HG03520 (cell line): ENCODE measurements around the gene MAST4.

Source experiments
- ATAC-seq: cut with Tn5 transposase; IDR thresholded peaks from one replicate; pipeline ENCODE4 v1.9.1; 2021; ENCODE audit warnings: mild to moderate bottlenecking, moderate library complexity; ENCODE audit not compliant: unreplicated experiment

The MAST4 gene

DNA sequence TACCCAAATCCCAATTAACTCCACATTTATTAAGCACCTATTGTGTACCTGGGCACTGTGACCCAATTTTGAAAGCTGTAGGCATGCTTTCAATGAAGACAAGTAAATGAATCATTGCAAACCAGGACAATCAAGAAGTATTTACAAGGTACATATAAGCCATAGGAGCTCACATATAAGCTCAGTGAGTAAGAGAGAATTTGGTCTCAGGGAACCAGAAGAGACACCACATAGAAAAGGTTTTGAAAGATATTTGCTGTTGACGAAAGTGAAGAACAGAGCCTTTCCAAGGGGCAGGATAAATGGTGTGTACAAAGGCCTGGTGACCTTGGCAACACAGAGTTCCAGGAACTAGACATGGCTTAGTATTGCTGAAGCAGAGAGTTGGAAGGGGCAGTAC, 412.8 kb downstream of the MAST4 start:
- no peak for ATAC-seq

GRCh38 chr5:67010684-67011409, 414.7 kb downstream of the MAST4 start:
- no peak for ATAC-seq

- ATAC-seq, result no peak
Measured at GRCh38 chr5:67011422-67011821, 415.2 kb downstream of the MAST4 start.

DNA sequence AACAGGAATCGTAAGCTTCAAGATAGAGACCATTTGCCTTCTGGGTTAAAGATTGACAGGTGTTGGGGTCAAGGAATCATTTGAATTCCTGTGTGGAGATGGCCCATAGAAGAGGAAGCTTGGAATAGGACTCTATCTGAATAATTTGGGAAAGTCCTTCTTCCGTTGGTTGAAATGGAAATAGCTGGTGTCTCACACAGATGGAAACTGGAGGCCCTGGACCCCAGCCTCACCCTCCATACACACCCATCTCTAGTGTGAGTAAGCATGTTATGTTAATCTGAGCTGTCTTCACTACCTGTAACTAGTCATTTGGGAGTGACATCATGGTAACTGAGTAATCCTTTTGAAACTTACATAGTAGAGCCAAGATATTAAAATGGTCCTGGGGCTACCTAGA, 416.0 kb downstream of the MAST4 start:
- no peak for ATAC-seq

DNA sequence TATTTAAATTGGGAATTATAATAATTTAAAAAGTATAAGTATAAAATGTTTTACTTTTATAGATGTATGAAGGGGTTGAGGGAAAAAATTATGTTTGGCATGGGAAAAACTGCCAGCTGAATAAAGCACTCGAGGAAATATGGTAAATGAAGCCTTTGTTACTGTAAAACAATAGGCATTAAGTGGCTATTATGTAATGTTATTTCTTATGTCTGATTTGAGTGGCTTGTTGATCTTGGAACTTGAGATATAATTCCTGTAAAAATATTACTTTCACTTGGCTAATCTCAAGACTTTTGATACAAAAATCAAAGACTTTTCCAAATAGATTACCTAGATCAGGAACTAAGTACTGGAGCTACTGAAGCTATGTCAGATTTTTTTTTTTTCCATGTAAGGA, 417.5 kb downstream of the MAST4 start:
- no peak for ATAC-seq

GRCh38 chr5:67014191-67014590, 418.0 kb downstream of the MAST4 start:
- ATAC-seq, result no peak

DNA sequence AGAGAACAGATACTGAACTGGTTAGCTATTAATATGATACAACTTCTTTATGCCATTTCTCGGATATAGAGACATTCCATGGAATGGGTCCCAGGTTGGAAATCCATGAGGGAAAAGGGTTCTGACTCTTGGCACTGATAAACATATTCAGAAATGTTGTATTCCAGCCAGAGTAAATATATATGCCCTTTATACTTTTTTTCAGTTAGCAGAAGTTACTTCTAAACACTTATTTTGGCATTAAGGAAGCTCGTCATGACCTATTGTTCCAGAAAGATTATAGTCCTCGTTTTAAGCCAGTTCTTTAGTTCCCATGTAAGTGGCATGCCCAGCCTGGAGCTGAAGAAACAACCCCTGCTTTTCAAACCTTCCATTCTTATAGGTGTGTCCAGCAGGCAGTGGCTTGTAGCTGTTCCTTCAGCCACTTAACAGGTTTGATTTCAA, 418.8 kb downstream of the MAST4 start:
- no peak for ATAC-seq

- ATAC-seq, result no peak
Measured at GRCh38 chr5:67015541-67016191, 419.5 kb downstream of the MAST4 start.

GRCh38 chr5:67019065-67019845, 423.1 kb downstream of the MAST4 start:
- ATAC-seq, result no peak

- ATAC-seq, result no peak
Measured at GRCh38 chr5:67020096-67020615, 424.0 kb downstream of the MAST4 start.

GRCh38 chr5:67021031-67021430, 424.8 kb downstream of the MAST4 start:
- no peak for ATAC-seq

DNA sequence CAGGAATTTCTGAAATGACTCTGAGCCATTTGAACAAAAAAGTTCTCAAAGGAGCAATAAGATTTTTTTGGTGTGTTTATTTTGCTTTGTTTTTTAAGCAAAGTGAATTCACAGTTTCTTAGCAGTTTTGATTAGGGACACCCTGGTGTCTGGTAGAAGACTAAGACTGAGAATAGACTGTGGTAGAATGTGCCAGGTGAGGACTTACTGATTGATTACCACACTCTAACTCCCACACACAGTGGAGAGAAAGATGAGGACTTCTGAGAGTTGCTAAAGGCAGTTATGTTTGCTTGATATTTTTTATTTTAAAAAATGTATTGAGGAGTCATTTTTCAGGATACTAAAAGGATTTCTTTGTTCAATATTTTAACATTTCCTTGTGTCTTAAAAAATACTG, 425.3 kb downstream of the MAST4 start:
- ATAC-seq, result no peak

GRCh38 chr5:67021962-67022361, 425.8 kb downstream of the MAST4 start:
- ATAC-seq, result no peak

- no peak for ATAC-seq
Measured at GRCh38 chr5:67025457-67025856, 429.3 kb downstream of the MAST4 start.

- ATAC-seq, result no peak
Measured at GRCh38 chr5:67026278-67026677, 430.1 kb downstream of the MAST4 start.

DNA sequence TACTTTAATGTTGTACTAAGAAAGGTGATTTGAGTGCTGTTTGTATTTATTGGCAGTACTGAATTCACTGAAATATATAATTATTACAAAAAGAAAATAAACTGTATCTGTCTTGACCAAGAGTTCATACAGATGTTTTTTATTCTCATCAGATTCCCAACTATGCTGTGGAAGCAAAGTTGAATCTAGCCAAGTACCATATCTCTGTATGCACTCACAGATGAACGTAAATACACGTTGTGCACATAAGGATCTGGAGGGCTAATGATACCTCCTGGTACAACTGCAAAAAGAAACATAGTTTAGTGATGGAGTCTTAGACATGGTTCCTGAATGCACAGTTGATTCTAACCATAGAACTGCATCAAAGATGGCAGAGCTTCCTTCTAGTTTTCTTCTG, 431.0 kb downstream of the MAST4 start:
- no peak for ATAC-seq

DNA sequence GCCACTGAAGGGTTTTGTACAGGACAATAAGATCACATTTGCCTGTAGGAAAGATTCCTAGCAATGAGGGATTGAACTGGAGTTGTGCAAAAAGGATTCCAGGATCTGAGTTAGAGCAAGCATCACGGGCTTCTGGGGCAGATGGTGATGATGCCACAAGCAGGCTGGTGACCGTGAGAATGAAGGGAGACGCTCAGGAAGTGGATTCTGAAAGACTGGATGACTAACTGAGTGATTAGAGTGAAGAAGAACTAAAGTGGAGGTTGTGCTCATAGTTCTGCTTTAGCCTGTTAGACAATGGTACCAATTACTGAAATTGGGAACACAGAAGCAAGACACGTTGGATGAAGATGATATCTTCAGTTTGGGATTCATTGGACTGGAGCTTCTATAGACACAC, 432.2 kb downstream of the MAST4 start:
- ATAC-seq, result no peak

DNA sequence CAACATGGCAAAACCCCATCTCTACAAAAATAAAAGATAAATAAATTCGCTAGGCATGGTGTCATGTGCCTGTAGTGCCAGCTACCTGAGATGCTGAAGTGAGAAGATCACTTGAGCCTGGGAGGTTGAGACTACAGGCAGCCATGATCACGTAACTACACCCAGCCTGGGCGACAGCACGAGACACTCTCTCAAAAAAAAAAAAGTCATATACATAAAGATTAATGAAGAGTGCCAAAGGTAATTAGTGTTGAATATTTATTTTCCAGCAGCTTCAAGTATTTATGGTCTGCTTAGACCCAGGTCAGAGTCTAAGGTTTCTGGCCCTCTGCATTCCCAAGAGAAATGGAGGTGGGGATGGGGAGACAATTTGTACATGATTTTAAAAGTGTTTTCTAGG, 432.7 kb downstream of the MAST4 start:
- ATAC-seq, result no peak

GRCh38 chr5:67029481-67029880, 433.3 kb downstream of the MAST4 start:
- no peak for ATAC-seq

- ATAC-seq, result no peak
Measured at GRCh38 chr5:67030289-67031056, 434.3 kb downstream of the MAST4 start.

DNA sequence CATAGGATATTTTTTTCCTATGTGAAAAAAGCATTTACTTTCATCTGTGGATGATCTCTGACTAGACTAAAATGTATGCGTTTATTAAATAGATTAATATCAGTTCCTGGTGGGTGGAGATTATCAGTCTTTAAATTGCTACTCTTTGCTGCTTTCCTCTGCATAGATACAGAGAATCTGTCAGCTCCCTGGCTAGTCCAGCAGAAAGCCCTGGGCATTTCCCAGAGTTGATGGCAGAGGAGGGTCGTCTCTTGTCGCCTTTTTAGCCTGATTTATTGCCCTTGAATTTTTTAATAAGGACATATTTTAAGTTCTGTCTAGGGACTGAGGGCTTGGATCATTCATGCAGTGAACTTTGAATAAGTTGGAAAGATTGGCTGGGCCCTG, 434.9 kb downstream of the MAST4 start:
- ATAC-seq, result no peak
